GM20000 (cell line): ENCODE results near the gene SLC24A5.

Experiments
- DNase-seq: peaks from one replicate; pipeline ENCODE4 v3.0.0; 2012; ENCODE audit warnings: low spot score
- CTCF ChIP-seq: IDR thresholded peaks from 2 replicates; pipeline ENCODE4 v1.5.1; 2012; ENCODE audit warnings: mild to moderate bottlenecking, control low read depth; ENCODE audit errors: extremely low read depth, missing control alignments

Gene SLC24A5

DNA sequence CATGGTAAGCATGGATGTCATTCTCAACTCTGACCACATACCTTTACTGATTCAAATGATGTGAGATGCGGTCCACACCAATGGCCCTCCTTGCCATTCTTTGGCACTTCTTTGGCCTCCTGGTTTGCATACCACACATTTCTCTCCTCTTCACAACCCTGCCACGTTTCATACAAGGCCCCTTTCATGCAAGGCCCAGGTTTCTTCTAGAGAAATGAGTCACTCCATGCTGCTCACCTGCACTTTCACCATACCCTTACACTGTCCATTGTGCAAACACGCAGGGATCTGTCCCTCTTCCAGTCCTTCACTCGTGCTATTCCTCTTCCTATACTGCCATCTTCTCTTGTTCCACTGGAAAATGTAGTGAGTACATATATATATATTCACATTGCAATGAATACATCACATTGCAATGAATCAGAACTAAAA lies 24.4 kb upstream of the SLC24A5 start:
- TF ChIP-seq CTCF: no peak
- DNase-seq: no peak

- no peak for DNase-seq
- TF ChIP-seq CTCF: no peak
These were observed 24.0 kb upstream of the SLC24A5 start for GRCh38 chr15:48096813-48097212.

- DNase-seq: no peak
- no peak for TF ChIP-seq CTCF
These were observed 23.5 kb upstream of the SLC24A5 start for GRCh38 chr15:48097264-48097663.

DNA sequence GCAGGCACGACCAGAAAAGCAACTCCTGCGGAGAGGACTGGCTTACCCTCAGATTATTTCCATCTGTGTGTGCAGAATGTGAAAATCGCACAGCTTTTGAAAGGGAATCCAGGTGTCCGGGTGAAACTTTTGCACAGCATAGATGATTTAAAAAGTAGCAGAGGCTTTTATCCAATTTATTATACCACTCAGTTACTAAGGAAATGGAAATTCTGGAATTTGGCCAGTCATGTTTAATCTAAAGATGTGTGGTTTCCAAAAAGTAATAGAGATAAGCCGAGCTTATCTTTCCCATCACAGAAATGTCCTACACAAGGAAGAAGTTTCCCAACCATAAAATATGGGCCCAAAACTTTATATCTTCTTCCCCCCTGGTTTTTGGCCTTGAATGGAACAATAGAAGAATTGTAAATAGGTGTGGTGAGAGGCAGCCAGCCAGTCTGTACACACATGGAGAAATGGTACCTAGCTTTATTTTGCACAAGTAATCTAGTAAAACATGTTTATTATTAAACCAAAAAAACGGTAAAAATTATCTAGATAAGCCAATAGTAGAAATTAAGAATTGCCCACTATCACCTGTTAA lies 19.3 kb upstream of the SLC24A5 start:
- no peak for TF ChIP-seq CTCF
- DNase-seq: no peak

GRCh38 chr15:48102167-48102566 lies 18.6 kb upstream of the SLC24A5 start:
- no peak for DNase-seq
- TF ChIP-seq CTCF: no peak

GRCh38 chr15:48103647-48104046 lies 17.1 kb upstream of the SLC24A5 start:
- no peak for DNase-seq
- TF ChIP-seq CTCF: no peak

- TF ChIP-seq CTCF: no peak
These were observed 14.9 kb upstream of the SLC24A5 start for GRCh38 chr15:48105936-48106335.

More at GRCh38 chr15:48105936-48106335, 14.9 kb upstream of the SLC24A5 start:
- no peak for DNase-seq
